ENCODE measurements around the gene LYVE1. TPM values are rescaled to one million over a fixed set of nuclear protein-coding genes. Genes with fewer than 3 reads are reported as not detected.

The LYVE1 gene
- total and polyA plus RNA-seq, 2 of the 13 experiments (the other 11 are each of a cell fraction or from before 2014, with no cell fraction given): 1.2 to 1.4 TPM

DNA sequence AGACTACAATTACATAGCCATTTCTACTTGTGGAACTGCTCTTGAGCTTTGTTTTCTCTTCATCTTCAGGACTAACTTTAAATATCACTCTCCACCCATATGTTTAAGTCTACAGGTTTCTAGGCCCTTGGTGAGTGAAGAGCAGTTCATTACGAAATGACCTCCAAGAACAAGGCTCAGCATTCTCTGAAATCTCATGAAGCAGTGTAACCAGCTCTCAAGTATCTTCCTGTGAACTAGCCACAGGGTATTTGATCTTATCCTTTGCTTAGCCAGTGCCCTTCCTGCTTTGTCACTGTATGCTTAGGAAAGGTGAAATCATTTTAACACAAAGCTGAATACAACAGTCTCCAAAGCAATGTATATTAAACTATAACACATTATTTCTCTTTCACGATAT, 20.4 kb upstream of the LYVE1 start:
- WGBS (ENCODE audit: low lambda C conversion rate): 44% methylated on average over 2 of the region's 2 CpGs

More for the DNA sequence above, 20.4 kb upstream of the LYVE1 start:
- Histone ChIP-seq H4K20me1 (ENCODE audit: insufficient read depth, low read length) (no peaks in the 10 kb centered on the region), H3K4me1 (ENCODE audit: insufficient read depth, low read length) (0 out of 2 replicates have a peak, but pooled peaks cover 5% of the 10 kb centered on the region), H3K9me3 (ENCODE audit: low read length) (no peaks in the 10 kb centered on the region), H3K9ac (ENCODE audit: insufficient read depth, low read depth, low read length) (no peak overlapping the region), H3K79me2 (ENCODE audit: insufficient read depth, low read length) (no peaks in the 10 kb centered on the region), H3K27me3 (ENCODE audit: control insufficient read depth in 1 of 2, insufficient read depth in 2 of 2, low read length in 2 of 2) (peaks cover 1 to 3% of the 10 kb centered on the region in 2 experiments; a peak in 2 of 5 replicates), H3K27ac (ENCODE audit: extremely low read length, insufficient read depth, low read length) (no peak overlapping the region), H3K4me2 (ENCODE audit: low read depth, low read length) (no peak overlapping the region), H3K4me3 (replicated peaks in 1 of 3; ENCODE audit: insufficient read depth in 1 of 3, low read depth in 2 of 3, low read length in 3 of 3) (no peak overlapping the region), H3K36me3 (replicated peaks in 1 of 2; ENCODE audit: control insufficient read depth in 1 of 2, insufficient read depth in 2 of 2, low read length in 2 of 2) (no peaks in the 10 kb centered on the region), H2AFZ (ENCODE audit: low read length) (no peak overlapping the region)
- ChIA-PET POLR2A (no interaction called here), CTCF (ENCODE audit: low intra/inter-chr PET ratio, low total read pairs) (no interaction called here)
- no peak for DNase-seq (ENCODE audit: low spot score)
- no peak for FAIRE-seq
- TF ChIP-seq ZNF672 (CRISPR knock-in tag; IDR thresholded peaks at IDR 0.05) (no peak), MBNL3 (CRISPR knock-in tag; conservative IDR thresholded peaks at IDR 0.05) (no peak), MAZ (IDR thresholded peaks at IDR 0.05; ENCODE audit: borderline replicate concordance, low read depth, low read length) (no peak), MAZ (CRISPR knock-in tag; IDR thresholded peaks at IDR 0.05; ENCODE audit: low read depth) (no peak), NFE2L2 (IDR thresholded peaks at IDR 0.05; ENCODE audit: low read length) (no peak), MTF1 (CRISPR knock-in tag; IDR thresholded peaks at IDR 0.05) (no peak), ZNF530 (CRISPR knock-in tag; IDR thresholded peaks at IDR 0.05; ENCODE audit: low read depth) (no peak), RCOR2 (CRISPR knock-in tag; IDR thresholded peaks at IDR 0.05) (no peak), IRF2 (CRISPR knock-in tag; IDR thresholded peaks at IDR 0.05) (no peak), SPEN (CRISPR knock-in tag; IDR thresholded peaks at IDR 0.05; ENCODE audit: low read depth) (no peak), TBX3 (IDR thresholded peaks at IDR 0.05; ENCODE audit: borderline replicate concordance) (no peak), DRAP1 (CRISPR knock-in tag; IDR thresholded peaks at IDR 0.05) (no peak)
- TF ChIP-seq, protein P1, sequence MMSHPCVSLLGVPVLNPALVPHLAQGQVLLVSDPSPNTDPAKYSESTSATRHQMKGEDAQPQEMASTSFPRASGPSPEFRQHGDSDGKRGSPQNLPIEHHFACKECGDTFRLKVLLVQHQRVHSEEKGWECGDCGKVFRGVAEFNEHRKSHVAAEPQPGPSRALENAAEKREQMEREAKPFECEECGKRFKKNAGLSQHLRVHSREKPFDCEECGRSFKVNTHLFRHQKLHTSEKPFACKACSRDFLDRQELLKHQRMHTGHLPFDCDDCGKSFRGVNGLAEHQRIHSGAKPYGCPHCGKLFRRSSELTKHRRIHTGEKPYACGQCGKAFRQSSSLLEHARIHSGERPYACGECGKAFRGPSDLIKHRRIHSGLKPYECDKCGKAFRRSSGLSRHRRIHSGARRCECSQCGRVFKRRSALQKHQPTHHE (CRISPR knock-in tag; IDR thresholded peaks at IDR 0.05; ENCODE audit: borderline replicate concordance): no peak
- TF ChIP-seq, protein P2, sequence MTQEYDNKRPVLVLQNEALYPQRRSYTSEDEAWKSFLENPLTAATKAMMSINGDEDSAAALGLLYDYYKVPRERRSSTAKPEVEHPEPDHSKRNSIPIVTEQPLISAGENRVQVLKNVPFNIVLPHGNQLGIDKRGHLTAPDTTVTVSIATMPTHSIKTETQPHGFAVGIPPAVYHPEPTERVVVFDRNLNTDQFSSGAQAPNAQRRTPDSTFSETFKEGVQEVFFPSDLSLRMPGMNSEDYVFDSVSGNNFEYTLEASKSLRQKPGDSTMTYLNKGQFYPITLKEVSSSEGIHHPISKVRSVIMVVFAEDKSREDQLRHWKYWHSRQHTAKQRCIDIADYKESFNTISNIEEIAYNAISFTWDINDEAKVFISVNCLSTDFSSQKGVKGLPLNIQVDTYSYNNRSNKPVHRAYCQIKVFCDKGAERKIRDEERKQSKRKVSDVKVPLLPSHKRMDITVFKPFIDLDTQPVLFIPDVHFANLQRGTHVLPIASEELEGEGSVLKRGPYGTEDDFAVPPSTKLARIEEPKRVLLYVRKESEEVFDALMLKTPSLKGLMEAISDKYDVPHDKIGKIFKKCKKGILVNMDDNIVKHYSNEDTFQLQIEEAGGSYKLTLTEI (CRISPR knock-in tag; conservative IDR thresholded peaks at IDR 0.05): no peak
- BruUV-seq (replicated peaks): no TSS peak
- in situ Hi-C loops (cut with HindIII; ENCODE audit: extremely low pct_ligation_motif_present, low pct_unique_long_range_greater_than_20kb) (no loop called here), intact Hi-C loops (cut with micrococcal nuclease; ENCODE audit: unreplicated experiment) (no loop called here)
- ATAC-seq: no peak

Data from HepG2 (cell line).